ENCODE data around the gene PDCD10.

- TF ChIP-seq CTCF (IDR thresholded peaks at IDR 0.05) (no peak), POLR2A (IDR thresholded peaks at IDR 0.05) (no peak)
These were observed 25.0 kb downstream of the PDCD10 start for GRCh38 chr3:167709690-167710089.
